Measurements from ENCODE around the gene ADCY5.

The ADCY5 gene

DNA sequence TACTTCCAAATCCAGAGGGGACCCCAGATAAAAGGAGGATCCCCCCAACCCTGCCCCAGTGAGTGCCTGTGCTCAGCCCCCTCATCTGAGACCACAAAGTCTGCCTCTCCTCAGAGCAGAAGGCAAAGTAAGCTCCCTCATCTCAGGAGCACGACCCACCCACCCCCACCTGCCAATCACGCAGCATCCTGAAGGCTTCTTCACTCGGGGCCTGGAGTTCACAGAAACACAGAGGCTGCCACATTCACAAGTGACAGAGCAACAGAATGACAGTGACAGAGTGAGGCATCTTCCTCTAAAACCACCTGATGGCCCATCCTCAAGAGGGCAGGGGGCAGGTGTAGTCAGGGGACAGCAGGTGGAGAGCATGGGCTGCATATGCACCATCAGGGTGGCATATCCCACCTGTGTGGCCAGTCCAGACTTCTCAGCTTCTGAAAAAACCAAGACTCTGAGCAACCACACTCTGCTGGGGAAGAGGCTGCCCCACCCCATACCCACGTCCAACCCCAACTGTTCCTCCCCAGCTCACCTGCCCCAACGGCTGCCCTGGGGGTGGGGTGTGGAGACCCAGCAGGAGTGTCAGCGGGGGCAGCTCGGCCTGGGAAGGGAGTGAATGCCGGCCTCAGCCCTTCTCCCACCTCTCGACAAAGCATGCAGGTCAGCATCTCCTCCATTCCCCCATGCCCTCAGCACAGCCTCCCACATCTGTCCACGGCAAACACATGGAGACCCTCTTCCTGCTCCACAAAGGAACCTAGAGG, 19.3 kb downstream of the ADCY5 start:
- DNase-seq (ENCODE audit: low read depth): no peak

DNA sequence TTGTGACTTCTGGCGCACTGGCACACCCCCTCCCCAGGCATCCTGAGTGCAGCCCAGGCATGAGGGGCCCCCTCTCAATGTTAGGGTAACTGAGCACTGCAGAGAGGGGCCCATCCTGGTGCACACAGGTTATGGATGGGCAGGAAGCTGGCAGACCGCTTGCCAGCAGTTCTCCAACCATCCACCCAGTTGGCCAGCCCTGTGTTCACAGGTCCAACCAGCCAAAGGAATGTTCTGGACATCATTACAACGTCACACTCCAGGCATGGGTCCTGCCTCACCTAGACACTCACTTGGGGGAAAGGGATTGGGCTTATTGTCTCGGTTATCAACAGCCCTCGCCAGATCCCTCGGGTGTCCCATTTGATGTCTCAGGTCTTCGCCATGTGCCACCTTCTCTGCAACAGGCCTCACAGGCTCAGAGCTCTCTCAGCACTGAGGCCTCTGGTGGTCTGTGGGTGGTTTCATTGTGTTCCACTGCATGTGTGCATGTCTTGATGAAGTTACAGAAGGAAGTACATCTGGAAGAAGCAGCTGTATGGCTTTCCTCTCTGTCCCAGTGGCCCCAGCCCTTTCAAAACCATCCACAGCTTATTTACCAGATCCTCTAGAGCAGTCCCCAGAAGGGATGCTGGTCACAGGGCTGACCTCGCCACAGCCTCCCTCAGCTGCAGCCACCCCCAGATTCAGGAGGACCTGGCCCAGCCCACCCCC, 23.7 kb downstream of the ADCY5 start:
- no peak for DNase-seq (ENCODE audit: low read depth)

DNA sequence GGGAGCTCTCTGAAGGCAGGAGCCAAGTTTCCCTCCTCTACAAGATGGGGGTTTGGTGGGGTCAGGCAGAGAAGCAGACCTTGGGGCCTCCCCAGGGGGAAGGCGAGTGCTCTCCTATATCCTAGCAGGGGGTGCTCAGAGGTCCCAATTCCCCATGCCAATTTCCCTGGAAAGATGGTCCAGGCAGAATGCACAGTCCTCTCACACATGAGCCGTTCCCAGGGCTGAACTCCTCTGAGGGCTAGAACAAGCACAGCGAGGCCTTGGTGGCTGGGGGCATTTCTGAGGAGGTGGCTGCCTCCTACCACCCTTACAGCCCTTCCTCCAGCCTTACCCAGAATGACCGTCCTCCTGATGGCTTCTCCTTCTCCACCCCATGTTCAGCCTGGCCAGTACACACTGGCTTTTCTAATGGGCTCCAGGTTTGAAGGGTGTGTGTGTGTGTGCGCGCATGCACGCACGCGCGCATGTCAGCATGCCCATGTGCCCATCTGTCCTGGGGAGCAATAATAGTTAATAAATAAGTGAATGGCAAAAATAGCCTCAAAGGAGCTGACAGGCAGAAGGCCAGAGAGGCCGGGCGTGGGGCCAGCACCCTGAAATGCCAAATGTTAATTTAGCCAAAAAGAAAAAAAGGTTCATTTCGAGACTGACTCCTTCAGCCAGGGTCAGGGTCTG, 24.4 kb downstream of the ADCY5 start:
- no peak for DNase-seq (ENCODE audit: low read depth)

DNA sequence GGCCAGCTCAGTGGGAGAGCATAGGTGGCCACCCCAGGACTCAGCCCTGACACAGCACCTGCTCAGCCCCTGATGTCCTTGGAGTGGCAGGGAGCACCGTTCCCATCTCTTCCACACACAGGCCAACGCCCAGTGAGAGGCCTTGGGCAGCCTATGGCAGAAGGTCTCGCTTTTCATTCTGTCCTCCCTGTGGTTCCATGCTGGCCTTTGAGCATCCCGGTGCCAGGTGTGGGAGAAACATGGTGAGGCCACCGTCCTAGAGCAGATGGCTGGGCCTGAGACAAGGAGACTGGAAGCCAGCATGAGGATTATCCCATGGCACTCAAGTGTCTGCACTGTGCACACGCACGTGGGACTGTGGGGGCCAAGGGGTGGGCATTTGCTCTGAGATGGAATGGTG, 25.1 kb downstream of the ADCY5 start:
- no peak for DNase-seq (ENCODE audit: low read depth)

DNA sequence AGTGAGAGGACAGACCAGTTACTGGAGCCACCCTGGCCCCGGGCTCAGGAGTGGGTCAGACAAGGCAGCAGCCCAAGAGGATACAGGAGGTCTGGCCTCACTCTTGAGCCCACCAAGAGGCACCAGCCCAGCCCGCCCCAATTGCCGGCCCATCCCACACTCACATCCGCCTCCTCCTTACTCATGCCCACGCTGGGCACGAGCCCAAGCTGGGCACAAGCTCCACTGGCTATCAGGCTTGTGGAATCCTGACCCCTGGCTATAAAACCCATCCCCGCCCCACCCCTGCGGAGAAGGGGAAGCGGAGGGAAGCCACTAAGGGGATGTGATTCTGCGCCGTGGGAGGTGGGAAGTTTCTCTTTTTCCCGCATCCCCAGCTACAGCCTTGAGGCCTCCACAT, 25.9 kb downstream of the ADCY5 start:
- no peak for DNase-seq (ENCODE audit: low read depth)

DNA sequence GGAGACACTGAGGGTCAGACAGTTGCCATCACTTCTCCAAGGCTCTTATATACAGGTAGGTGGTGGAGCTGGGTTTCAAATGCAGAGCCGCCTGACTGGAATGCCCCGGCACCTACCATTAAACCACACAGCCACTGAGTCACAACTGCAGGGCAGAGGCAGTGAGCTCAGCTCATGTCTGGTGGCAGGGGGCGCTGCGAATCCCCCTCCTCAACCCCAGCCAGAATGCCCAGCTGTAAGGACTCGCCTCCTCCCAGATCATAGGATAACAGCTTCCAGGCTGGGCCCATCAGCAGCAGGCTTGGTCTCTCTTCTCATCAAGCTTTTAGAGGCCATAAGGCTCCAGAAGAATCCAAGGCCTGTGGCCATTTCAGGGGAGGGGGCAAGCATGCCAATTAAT, 26.4 kb downstream of the ADCY5 start:
- no peak for DNase-seq (ENCODE audit: low read depth)

DNA sequence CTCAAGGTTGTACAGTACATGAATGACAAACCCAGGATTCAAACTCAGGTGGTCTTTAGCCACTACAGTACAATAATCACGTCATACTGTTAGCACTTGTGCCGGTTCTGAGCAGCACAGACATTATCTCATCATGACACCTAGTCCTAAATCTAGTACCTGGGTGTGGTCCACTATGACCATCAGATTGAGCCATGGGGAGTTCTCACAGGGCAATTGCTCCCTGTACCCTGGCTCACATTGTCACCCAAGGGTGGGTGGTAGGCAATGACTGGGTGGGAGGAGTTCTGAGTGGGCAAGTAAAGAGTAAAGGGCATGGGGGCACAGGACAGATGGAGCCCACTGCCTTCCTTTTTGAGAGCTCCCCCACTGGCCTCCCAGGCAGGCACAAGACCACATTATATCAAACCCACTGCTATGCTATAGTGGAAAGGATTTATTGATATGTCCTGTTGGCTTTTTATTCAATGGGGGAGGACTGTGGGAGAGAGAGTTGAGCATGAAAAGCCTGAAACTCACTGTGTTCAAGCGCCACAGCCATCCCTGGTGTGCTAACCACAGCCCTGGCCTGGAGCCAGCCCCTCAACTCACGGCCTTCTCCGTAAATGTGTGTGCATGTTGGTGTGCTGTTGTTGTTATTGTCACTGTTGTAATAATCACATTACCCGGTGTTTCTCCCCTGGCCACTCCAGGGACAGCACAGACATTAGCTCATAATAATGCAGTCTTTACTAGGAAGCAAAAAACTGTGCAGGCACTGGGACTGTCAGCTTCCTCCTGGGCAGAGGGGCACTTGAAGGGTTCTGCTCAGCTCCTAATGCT, 27.3 kb downstream of the ADCY5 start:
- no peak for DNase-seq (ENCODE audit: low read depth)

DNA sequence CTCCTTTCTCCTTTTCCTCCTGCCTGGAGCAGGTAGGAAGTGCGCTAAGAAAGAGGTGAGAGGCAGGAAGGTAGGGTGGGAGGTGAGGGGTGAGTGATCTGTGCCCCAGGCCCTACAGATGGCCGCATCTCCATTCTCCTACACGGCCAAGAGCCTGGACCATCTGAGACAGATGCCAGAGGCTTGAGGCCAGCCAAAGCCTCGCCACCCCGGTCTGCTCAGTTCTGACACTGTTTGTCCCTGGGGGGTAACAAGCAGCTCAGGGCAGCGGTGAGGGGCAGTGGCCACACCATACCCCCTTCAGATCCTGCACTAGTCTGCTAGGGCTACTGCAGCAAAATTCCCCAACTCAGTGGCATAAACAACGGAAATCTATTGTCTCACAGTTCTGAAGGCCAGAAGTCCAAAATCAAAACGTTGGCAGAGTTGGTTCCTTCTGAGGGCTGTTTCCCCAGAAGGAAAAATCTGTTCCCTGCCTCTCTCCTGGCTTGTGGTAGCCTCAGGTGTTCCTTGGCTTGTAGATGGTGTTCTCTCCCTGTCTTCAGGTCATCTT, 28.4 kb downstream of the ADCY5 start:
- DNase-seq (ENCODE audit: low read depth): no peak

DNA sequence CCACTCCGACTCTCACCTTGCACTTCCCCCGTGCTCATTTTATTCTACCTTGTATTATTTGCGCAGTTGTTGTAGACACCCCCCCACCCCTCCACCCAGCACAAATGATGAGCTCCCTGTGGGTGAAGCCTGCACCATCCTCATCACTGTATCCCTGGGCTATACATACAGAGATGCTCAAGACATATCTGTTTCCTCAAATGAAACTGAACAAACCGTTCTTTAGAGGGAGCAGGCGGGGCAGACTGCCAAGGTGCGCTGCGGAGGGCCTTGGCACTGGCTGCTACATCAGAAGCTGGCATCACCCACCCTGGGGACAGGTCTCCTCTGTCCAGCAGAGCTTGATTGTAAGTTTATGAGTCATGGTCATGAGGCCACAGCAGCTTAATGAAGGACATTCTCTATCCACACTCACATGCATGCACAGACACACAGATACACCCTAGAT, 29.0 kb downstream of the ADCY5 start:
- no peak for DNase-seq (ENCODE audit: low read depth)

DNA sequence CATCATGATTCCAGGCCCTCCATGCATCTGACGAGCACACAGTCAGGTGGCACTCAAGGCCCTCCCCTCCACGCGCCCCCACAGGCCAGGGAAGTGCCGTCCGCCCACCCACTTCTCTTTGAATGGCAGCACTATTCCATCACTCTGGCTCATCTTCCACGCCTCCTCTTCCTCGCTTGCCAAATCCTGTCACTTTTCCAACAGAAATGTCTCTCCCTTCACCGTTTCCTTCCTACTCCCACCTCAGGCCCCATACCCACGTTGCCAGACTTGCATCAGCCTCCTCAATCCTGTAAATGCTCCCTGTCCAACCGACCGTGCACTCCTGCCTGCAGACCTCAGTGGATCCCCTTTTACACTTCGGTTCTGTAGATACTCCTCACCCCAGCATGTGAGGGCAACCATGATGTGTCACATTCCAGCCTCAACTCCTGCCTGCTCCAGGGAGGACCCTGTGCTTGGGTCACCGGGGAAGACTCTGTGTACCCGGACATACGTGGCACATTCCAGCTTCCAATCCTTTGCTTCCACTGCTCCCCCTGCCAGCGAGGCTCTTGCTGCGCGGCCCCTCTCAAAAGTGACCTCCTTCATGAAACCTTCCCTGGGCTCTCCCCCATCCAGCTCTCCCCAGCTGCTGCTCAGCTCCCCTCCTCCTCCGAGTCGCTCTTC, 29.6 kb downstream of the ADCY5 start:
- DNase-seq (ENCODE audit: low read depth): no peak

DNA sequence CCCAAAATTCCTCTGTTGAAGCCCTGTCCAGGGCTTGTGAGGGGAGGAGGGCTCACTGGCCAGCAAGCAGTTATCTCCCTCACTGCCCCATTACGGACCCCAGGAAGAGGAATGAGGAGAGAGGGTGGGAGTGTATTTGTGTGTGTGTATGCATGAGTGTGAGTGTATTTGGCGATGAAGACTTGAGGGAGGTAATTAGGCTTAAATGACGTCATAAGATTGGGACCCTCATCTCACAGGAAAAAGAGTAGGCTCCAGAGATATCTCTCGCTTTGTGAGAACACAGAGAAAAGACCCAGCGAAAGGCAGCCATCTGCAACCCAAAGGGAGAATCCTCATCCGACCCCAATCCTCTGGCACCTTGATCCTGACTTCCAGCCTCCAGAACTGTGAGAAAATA, 32.2 kb downstream of the ADCY5 start:
- DNase-seq (ENCODE audit: low read depth): no peak

DNA sequence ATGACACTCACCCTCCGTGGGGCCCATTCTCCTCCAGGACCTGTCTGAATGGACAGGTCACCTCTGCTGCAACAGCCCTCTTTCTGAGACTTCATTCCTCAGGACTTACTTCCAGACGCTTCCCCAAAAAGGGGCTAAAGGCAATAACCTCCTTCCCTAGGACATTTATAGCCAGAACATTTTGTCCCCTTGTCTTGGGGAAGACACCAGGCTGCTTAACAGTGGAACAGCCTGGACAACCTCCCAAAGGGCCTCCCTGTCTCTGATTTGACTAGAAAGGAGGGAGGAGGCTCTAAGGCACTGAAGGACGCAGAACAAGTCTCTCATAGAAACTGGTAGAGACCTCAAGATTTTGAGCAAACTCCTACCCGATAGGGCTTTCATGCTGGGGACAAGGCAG, 32.7 kb downstream of the ADCY5 start:
- no peak for DNase-seq (ENCODE audit: low read depth)

DNA sequence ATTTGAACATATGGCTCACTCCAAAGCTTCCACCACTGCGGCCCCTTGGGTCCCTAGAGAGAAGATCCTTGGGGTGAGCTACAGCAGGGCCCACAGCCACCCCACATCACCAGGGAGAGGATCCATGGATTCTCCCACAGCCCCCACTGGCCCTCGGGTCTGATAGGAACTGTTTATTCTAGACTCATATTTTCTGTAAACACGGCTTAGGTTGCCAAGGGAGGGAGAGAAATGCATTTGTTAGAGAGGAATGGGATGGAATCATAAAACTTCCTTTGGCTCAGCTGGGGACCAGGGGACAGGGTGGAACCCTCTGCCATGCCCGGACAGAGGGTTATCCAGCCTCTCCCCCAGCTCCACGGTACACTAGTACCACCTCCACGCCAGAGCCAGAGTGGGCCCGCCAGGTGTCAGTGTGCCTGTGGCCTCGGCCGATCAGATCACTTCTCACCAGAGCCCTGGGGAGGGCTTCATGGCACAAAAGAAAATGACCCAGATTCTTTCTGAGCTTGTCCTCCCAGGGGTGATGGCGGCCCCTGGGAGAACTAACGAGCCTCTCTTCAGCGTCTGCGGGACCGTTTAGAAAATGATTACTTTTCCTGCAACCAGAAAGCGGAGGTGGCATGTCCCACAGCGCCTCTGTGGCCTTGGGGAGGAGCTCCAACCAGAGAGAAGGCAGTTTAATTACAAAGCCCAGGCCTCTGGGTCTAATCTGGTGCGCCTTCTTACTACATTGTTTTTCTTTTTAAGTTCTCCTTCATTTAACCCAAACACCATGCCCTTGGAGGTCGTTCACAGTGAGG, 33.7 kb downstream of the ADCY5 start:
- DNase-seq (ENCODE audit: low read depth): no peak

DNA sequence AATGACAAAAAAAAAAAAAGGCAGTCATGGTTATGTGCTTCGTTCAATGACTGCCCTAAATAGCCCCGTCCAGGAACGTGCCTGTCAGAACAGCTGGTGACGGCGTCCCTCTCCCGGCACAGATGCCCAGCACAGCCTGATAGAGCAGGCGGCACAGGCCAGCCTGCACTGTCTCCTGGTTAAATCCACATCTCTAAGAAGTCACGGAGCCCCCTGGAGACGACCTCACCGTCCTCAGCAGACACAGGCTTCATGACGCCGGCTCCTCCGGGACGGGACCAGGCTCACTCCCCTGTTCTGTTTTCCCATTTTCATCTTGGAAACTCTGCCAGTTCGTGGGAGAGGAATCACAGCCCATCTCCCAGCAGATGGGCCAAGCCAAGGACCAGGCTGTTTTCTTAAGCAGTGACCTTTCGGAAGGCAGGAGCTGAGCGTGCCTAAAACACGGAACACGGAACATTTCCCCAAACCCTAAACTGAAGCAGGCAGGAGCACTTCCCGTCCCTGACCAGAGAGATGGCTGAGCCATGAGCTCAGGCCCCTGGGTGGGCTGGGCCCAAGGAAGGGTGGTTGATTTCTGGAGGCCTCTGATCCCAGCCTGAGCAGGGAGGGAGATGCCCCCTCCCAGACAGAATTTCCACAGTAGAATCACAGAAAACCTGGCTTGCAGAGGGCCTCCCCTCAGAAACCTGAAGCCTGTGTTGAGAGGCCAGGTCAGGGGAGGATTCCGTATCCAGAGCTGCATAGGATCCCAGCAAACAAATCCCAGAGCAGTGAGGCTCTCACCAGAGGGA, 35.9 kb downstream of the ADCY5 start:
- no peak for DNase-seq (ENCODE audit: low read depth)

DNA sequence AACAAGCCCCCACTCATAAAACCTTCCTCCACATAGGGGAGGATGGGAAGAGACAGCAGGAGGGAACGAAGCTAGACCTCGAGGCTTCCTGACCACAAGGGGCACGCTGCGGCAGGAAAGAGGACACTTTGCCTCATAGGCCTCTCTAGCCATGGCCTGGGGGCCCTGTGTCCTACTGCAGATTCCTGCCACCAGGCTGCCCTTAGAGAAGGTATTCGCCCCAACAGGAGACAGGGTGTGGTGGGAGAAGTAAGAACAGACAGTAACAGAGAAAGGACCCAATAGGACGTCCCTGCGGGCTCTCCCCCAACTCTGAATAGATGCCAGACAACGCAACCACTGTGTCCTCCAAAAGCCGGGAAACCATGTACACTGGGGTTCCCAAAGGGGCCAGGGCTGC, 36.8 kb downstream of the ADCY5 start:
- no peak for DNase-seq (ENCODE audit: low read depth)

DNA sequence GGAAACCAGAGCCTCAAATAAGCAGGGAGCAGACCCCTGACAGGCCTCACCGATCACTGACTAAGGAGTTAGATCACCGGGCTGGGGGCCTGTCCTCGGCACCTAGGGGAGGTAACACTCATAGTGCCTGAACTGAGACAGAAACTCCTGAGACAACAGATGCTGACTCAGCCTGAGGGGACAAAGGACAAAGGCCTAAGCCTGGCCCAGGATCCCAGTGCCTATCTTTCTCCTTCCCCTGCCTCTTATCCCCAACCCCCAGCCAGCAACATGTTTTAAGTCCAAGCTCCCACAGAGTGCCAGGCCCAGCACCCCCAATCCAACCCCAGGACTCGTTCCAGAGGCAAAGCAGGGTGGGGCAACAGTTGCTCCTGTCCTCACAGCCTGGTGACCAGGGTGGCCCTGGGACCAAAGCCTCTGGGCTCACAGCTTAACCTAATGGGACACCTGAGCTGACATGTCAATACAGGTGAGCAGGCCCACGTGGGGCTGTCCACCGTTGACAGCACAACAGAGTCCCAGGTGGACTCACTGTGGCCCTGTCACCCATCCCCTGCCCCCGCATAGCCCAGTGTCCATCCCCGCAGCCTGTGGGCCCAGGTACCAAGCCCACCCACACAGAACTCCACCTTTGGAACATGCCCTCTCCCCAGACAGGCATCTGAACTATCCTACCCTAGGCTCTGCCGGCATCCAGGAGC, 37.4 kb downstream of the ADCY5 start:
- no peak for DNase-seq (ENCODE audit: low read depth)

DNA sequence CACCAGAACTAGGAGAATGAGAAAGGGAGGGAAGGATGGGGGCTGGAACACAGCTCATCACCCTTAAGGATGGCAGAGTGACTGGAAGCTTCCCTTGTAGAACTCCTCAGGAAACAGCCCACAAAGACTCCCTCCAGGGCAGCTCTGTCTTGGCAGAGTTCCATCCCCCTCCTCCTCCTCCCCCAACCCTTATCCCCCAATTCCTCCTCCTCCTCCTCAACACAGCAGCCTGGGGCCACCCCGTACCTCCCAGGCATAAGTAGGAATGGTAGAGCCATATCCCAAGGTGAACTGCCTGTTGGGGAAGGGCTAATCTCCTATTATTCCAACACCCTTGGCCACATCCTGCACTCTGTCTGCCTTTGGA, 38.8 kb downstream of the ADCY5 start:
- DNase-seq (ENCODE audit: low read depth): no peak

DNA sequence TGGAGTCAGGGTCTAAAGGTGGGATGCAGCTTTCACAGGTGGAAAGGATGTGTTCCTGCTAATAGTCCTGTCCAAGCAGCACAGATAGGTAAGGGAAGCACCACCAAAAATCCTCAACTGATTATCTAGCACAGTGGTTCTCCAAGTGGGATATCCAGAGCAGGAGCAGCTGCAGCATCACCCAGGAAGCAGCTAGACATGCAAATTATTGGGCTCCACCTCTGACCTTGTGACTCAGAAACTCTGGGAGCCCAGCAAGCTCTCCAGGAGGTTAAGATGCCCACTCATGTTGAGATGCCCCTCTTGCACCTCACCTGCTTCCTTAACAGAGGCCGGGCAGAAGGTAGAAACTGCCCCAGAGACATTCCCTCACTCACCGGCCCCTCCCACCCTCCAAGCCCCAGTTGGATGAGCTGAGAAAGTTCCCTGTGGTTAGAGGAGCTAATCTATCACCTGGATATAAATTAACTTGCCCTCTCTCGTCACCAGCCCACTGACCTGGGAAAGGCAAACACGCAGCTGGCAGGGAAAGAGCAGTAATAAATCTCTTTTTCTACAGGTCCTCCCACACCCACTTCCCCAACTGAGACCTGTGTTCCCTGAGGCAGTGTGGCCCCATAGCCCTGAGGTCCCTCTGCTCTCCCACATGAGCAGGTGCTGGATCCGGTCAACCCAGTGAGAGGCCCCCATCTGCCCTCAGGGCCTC, 39.3 kb downstream of the ADCY5 start:
- no peak for DNase-seq (ENCODE audit: low read depth)

DNA sequence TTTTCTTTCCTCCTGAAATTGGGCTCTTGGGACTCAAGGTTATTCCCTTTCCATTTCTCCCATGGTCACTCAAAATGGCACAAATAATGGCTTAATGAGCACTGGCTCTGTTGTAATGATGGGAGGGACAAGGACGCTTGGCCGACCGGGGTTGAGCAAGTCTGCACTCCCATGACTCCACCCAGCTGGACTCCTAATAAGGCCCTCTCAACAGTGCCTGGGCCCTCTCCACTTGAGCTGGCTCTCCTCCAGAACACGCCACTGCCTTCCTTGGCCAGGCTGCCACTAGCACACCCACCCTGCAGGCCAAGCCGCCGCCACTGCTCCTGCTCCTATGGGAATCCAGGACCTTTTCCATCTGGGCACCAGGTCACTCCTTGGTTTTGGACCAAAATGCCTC, 42.3 kb downstream of the ADCY5 start:
- DNase-seq (ENCODE audit: low read depth): no peak
